Neuronal stem cell (in vitro differentiated cells): ENCODE measurements around the gene PKLR.

Experiments
- DNase-seq: peaks from one replicate; pipeline ENCODE4 v3.0.0-alpha.2; 2013; ENCODE audit warnings: low spot score
- H2AFZ ChIP-seq: one replicate; pipeline ENCODE4 v1.6.1; 2013; ENCODE audit warnings: mild to moderate bottlenecking, low read length, inconsistent platforms
- H2AK5ac ChIP-seq: 2 replicates; pipeline ENCODE4 v1.6.1; 2013; ENCODE audit warnings: low read depth, mild to moderate bottlenecking, inconsistent platforms, low read length, moderate library complexity, mixed read lengths
- H2BK120ac ChIP-seq: 2 replicates; pipeline ENCODE4 v1.6.1; 2013; ENCODE audit warnings: low read depth, mild to moderate bottlenecking, inconsistent platforms, low read length, moderate library complexity, mixed read lengths
- H2BK12ac ChIP-seq: one replicate; pipeline ENCODE4 v1.6.1; 2013; ENCODE audit warnings: low read length, inconsistent platforms
- H2BK15ac ChIP-seq: 2 replicates; pipeline ENCODE4 v1.6.1; 2013; ENCODE audit warnings: mild to moderate bottlenecking, low read length, inconsistent platforms, mixed read lengths
- H2BK5ac ChIP-seq: one replicate; pipeline ENCODE4 v1.6.1; 2013; ENCODE audit warnings: inconsistent platforms, mild to moderate bottlenecking, low read length, moderate library complexity
- H3K14ac ChIP-seq: one replicate; pipeline ENCODE4 v1.6.1; 2013; ENCODE audit warnings: low read length, inconsistent platforms
- H3K18ac ChIP-seq: 2 replicates; pipeline ENCODE4 v1.6.1; 2013; ENCODE audit warnings: low read length, inconsistent platforms
- H3K23ac ChIP-seq: 2 replicates; pipeline ENCODE4 v1.6.1; 2013; ENCODE audit warnings: low read depth, mild to moderate bottlenecking, mixed read lengths, low read length, inconsistent platforms; ENCODE audit not compliant: poor library complexity
- H3K27ac ChIP-seq: replicated peaks from 3 replicates; pipeline ENCODE4 v1.5.1; 2013; ENCODE audit warnings: low read length, inconsistent platforms
- H3K27me3 ChIP-seq, 3 experiments: 2 replicates each; pipeline ENCODE4 v1.6.1; 2013; ENCODE audit warnings: low read length in 3 of 3, mild to moderate bottlenecking in 2 of 3, inconsistent platforms in 1 of 3, low read depth in 1 of 3, mixed read lengths in 1 of 3, moderate library complexity in 1 of 3; ENCODE audit not compliant: control insufficient read depth in 3 of 3, insufficient read depth in 3 of 3
- H3K36me3 ChIP-seq, 2 donors: replicated peaks in 1 of 2; 2 replicates each; pipeline ENCODE4 v1.6.1; 2013; ENCODE audit warnings: low read length in 2 of 2; ENCODE audit not compliant: control insufficient read depth in 2 of 2, insufficient read depth in 2 of 2
- H3K4ac ChIP-seq: 2 replicates; pipeline ENCODE4 v1.6.1; 2013; ENCODE audit warnings: inconsistent platforms, mild to moderate bottlenecking, low read length, moderate library complexity
- H3K4me1 ChIP-seq, 2 donors: 1 replicate in 1 of 2; 2 replicates in 1 of 2; pipeline ENCODE4 v1.6.1; 2013; ENCODE audit warnings: low read length in 2 of 2, low read depth in 1 of 2; ENCODE audit not compliant: control insufficient read depth in 2 of 2, insufficient read depth in 1 of 2
- H3K4me2 ChIP-seq: one replicate; pipeline ENCODE4 v1.6.1; 2013; ENCODE audit warnings: mild to moderate bottlenecking, low read length, inconsistent platforms; ENCODE audit not compliant: insufficient read depth, poor library complexity, severe bottlenecking
- H3K4me3 ChIP-seq, 2 donors: 2 replicates each; pipeline ENCODE4 v1.5.1; 2013; ENCODE audit warnings: low read length in 2 of 2, mild to moderate bottlenecking in 2 of 2, inconsistent platforms in 1 of 2, moderate library complexity in 1 of 2
- H3K79me1 ChIP-seq: one replicate; pipeline ENCODE4 v1.6.1; 2013; ENCODE audit warnings: low read depth, mild to moderate bottlenecking, inconsistent platforms, low read length, moderate library complexity
- H3K9ac ChIP-seq: one replicate; pipeline ENCODE4 v1.6.1; 2013; ENCODE audit warnings: mild to moderate bottlenecking, low read depth, low read length, inconsistent platforms; ENCODE audit not compliant: poor library complexity
- H3K9me3 ChIP-seq, 2 donors: replicated peaks in 1 of 2; 2 replicates each; pipeline versions ENCODE3 to v1.6.1; 2013; ENCODE audit warnings: low read length in 2 of 2, mild to moderate bottlenecking in 2 of 2, inconsistent platforms in 1 of 2, low read depth in 1 of 2, mixed read lengths in 1 of 2, moderate library complexity in 1 of 2; ENCODE audit not compliant: control insufficient read depth in 2 of 2, insufficient read depth in 1 of 2
- H4K8ac ChIP-seq: one replicate; pipeline ENCODE4 v1.6.1; 2013; ENCODE audit warnings: low read depth, mild to moderate bottlenecking, inconsistent platforms, low read length, moderate library complexity
- H4K91ac ChIP-seq: one replicate; pipeline ENCODE4 v1.6.1; 2013; ENCODE audit warnings: low read length, low read depth, mild to moderate bottlenecking, inconsistent platforms; ENCODE audit not compliant: poor library complexity
- WGBS, 2 donors: extraction: QIAGEN DNeasy Blood & Tissue Kit; methylation state at CpG; one replicate each; pipeline ENCODE4 v1.1.7; 2013; ENCODE audit warnings: missing lambda C conversion rate in 2 of 2, mixed read lengths in 1 of 2; ENCODE audit not compliant: insufficient read length in 2 of 2, insufficient replicate concordance in 1 of 2; ENCODE audit errors: extremely low coverage in 2 of 2; 5-methylcytosine and 5-hydroxymethylcytosine counted together

Gene PKLR

GRCh38 chr1:155268630-155269029 is 32.6 kb downstream of the PKLR start:
- Histone ChIP-seq H3K4me1 (peaks cover 5 to 6% of the 10 kb centered on the region in 2 donors), H2BK120ac (no peak overlapping the region), H3K4me2 (no peak overlapping the region), H2AFZ (no peak overlapping the region), H2BK15ac (no peak overlapping the region), H4K8ac (no peak overlapping the region), H3K23ac (no peak overlapping the region), H3K9me3 (no peaks in the 10 kb centered on the region), H3K79me1 (peaks cover 6% of the 10 kb centered on the region), H3K9ac (peak overlapping the region; percentile 9), H3K14ac (no peak overlapping the region), H3K4me3 (no peak overlapping the region), H3K4ac (no peak overlapping the region), H2AK5ac (no peak overlapping the region), H3K18ac (no peak overlapping the region), H3K27me3 (no peaks in the 10 kb centered on the region), H2BK12ac (no peak overlapping the region), H4K91ac (no peak overlapping the region), H3K27ac (no peak overlapping the region), H2BK5ac (no peak overlapping the region), H3K36me3 (peaks cover 62 to 86% of the 10 kb centered on the region in 2 donors)
- WGBS, 2 donors, result no CpG with 5 or more reads among the region's 21 CpGs
- DNase-seq, result no peak

- no peak overlapping the region for H3K4me3 ChIP-seq
- H3K23ac ChIP-seq, result no peak overlapping the region
- no peak overlapping the region for H2BK12ac ChIP-seq
- no CpG with 5 or more reads among the region's 2 CpGs for WGBS, 2 donors
- H3K14ac ChIP-seq, result no peak overlapping the region
- H3K9me3 ChIP-seq, result no peaks in the 10 kb centered on the region
- H4K8ac ChIP-seq, result no peak overlapping the region
- no peak overlapping the region for H3K4ac ChIP-seq
- peaks cover 68 to 95% of the 10 kb centered on the region in 2 donors for H3K36me3 ChIP-seq
- H2AK5ac ChIP-seq, result no peak overlapping the region
- no peak overlapping the region for H2BK5ac ChIP-seq
- no peak overlapping the region for H3K27ac ChIP-seq
- no peak overlapping the region for H3K4me2 ChIP-seq
- H2BK15ac ChIP-seq, result no peak overlapping the region
- H3K79me1 ChIP-seq, result peaks cover 3% of the 10 kb centered on the region
- no peak overlapping the region for H2BK120ac ChIP-seq
- no peak overlapping the region for H3K9ac ChIP-seq
- no peak overlapping the region for H2AFZ ChIP-seq
- no peaks in the 10 kb centered on the region for H3K27me3 ChIP-seq
- H4K91ac ChIP-seq, result no peak overlapping the region
- DNase-seq, result no peak
- H3K18ac ChIP-seq, result no peak overlapping the region
- peaks cover 5% of the 10 kb centered on the region in 2 donors for H3K4me1 ChIP-seq
These were observed 33.9 kb downstream of the PKLR start for GRCh38 chr1:155267373-155267772.

- DNase-seq, result no peak
- WGBS, 2 donors, result no CpG with 5 or more reads among the region's 6 CpGs
- no peak overlapping the region for H3K27ac ChIP-seq
These were observed 34.7 kb downstream of the PKLR start for GRCh38 chr1:155266553-155266952.

GRCh38 chr1:155263067-155263466 is 38.2 kb downstream of the PKLR start:
- no peak for DNase-seq
- H3K27me3 ChIP-seq, result no peaks in the 10 kb centered on the region
- H4K8ac ChIP-seq, result no peak overlapping the region
- H3K9ac ChIP-seq, result no peak overlapping the region
- no peak overlapping the region for H2BK5ac ChIP-seq
- H3K36me3 ChIP-seq, result peaks cover 45 to 73% of the 10 kb centered on the region in 2 donors
- no peak overlapping the region for H2BK12ac ChIP-seq
- no peak overlapping the region for H3K4ac ChIP-seq
- peaks cover 6% of the 10 kb centered on the region for H3K79me1 ChIP-seq
- H2AK5ac ChIP-seq, result no peak overlapping the region
- no peak overlapping the region for H2BK120ac ChIP-seq
- no peak overlapping the region for H2BK15ac ChIP-seq
- H4K91ac ChIP-seq, result no peak overlapping the region
- H3K23ac ChIP-seq, result no peak overlapping the region
- H3K4me1 ChIP-seq, result peaks cover 7 to 11% of the 10 kb centered on the region in 2 donors
- no peaks in the 10 kb centered on the region for H3K9me3 ChIP-seq
- H3K27ac ChIP-seq, result no peak overlapping the region
- no peak overlapping the region for H3K4me3 ChIP-seq
- H3K14ac ChIP-seq, result no peak overlapping the region
- no CpG with 5 or more reads among the region's 11 CpGs for WGBS, 2 donors
- no peak overlapping the region for H3K4me2 ChIP-seq
- no peak overlapping the region for H2AFZ ChIP-seq
- H3K18ac ChIP-seq, result no peak overlapping the region

More at GRCh38 chr1:155266553-155266952, 34.7 kb downstream of the PKLR start:
- Histone ChIP-seq H2AFZ (no peak overlapping the region), H3K14ac (no peak overlapping the region), H3K36me3 (peaks cover 66 to 89% of the 10 kb centered on the region in 2 donors), H3K4me2 (no peak overlapping the region), H2BK5ac (no peak overlapping the region), H2BK12ac (no peak overlapping the region), H3K27me3 (no peaks in the 10 kb centered on the region), H3K23ac (no peak overlapping the region), H3K18ac (no peak overlapping the region), H3K4ac (no peak overlapping the region), H2AK5ac (no peak overlapping the region), H4K91ac (no peak overlapping the region), H3K79me1 (peaks cover 3% of the 10 kb centered on the region), H4K8ac (no peak overlapping the region), H3K4me3 (no peak overlapping the region), H3K4me1 (peaks cover 2 to 3% of the 10 kb centered on the region in 2 donors), H2BK120ac (no peak overlapping the region), H2BK15ac (no peak overlapping the region), H3K9me3 (no peaks in the 10 kb centered on the region), H3K9ac (no peak overlapping the region)
